HEK293 (cell line): ENCODE measurements around the gene RPN2.

ENCODE experiments used
- CTCF ChIA-PET: fragments of 350-600 bp; formaldehyde crosslinking; extraction: SDS; loops from one replicate; lab custom pipeline; 2021; ENCODE audit warnings: antibody characterized with exemption; lab: Yijun Ruan, JAX
- POLR2A ChIA-PET: fragments of 300-600 bp; formaldehyde crosslinking; extraction: SDS; loops from one replicate; lab custom pipeline; 2020; ENCODE audit warnings: antibody characterized with exemption, inconsistent platforms; lab: Yijun Ruan, JAX
- H3K27ac ChIP-seq: fragments of 200-500 bp; sonication (Bioruptor generic); 2 replicates; pipeline ENCODE4 v1.5.1; 2014; ENCODE audit warnings: low read depth, low read length, control low read depth, inconsistent platforms; ENCODE audit errors: extremely low read depth
- H3K36me3 ChIP-seq, 2 experiments: fragments of 200-500 bp in 1 of 2; sonication (Bioruptor generic) in 1 of 2; 1 replicate in 1 of 2; 2 replicates in 1 of 2; pipeline ENCODE4 v1.5.1; 2014 to 2017; ENCODE audit warnings: inconsistent platforms in 2 of 2, low read length in 2 of 2; ENCODE audit not compliant: control insufficient read depth in 2 of 2, insufficient read depth in 1 of 2
- H3K4me1 ChIP-seq: fragments of 200-500 bp; sonication (Bioruptor generic); 2 replicates; pipeline ENCODE4 v1.5.1; 2014; ENCODE audit warnings: mild to moderate bottlenecking, low read length, inconsistent platforms; ENCODE audit not compliant: control insufficient read depth, insufficient read depth
- H3K4me3 ChIP-seq: 2 replicates; pipeline ENCODE4 v1.5.1; 2011; ENCODE audit warnings: low read depth, mild to moderate bottlenecking, control low read depth, low read length, moderate library complexity
- H3K9me3 ChIP-seq: fragments of 200-500 bp; sonication (Bioruptor generic); 2 replicates; pipeline ENCODE4 v1.5.1; 2014; ENCODE audit warnings: low read depth, low read length, inconsistent platforms; ENCODE audit not compliant: control insufficient read depth, insufficient read depth
- HOXD13 ChIP-seq: sonication (generic); formaldehyde crosslinking; IDR thresholded peaks from 2 replicates; pipeline ENCODE4 v1.8.0; 2022; ENCODE audit warnings: missing genetic modification reagents, borderline replicate concordance
- KLF7 ChIP-seq: fragments of 450-650 bp; formaldehyde crosslinking; IDR thresholded peaks from 2 replicates; pipeline ENCODE4 v1.5.1; 2016; ENCODE audit warnings: missing biosample characterization, missing genetic modification characterization, borderline replicate concordance
- REPIN1 ChIP-seq: fragments of 450-650 bp; formaldehyde crosslinking; IDR thresholded peaks from 2 replicates; pipeline ENCODE4 v1.5.1; 2017; ENCODE audit warnings: missing biosample characterization, missing genetic modification characterization, low read depth
- TRIM28 ChIP-seq: IDR thresholded peaks from 2 replicates; pipeline ENCODE4 v1.6.1; 2011; ENCODE audit warnings: low read length, control low read depth, borderline replicate concordance
- ZBTB20 ChIP-seq: fragments of 450-650 bp; formaldehyde crosslinking; IDR thresholded peaks from 2 replicates; pipeline ENCODE4 v1.5.1; 2016; ENCODE audit warnings: missing biosample characterization, missing genetic modification characterization
- ZNF146 ChIP-seq: fragments of 450-650 bp; formaldehyde crosslinking; IDR thresholded peaks from 2 replicates; pipeline ENCODE4 v1.5.1; 2016; ENCODE audit warnings: missing biosample characterization, missing genetic modification characterization
- ZNF155 ChIP-seq: fragments of 450-650 bp; formaldehyde crosslinking; IDR thresholded peaks from 2 replicates; pipeline ENCODE4 v1.5.1; 2016; ENCODE audit warnings: missing biosample characterization, missing genetic modification characterization
- ZNF2 ChIP-seq: fragments of 450-650 bp; formaldehyde crosslinking; IDR thresholded peaks from 2 replicates; pipeline ENCODE4 v1.5.1; 2016; ENCODE audit warnings: missing biosample characterization, missing genetic modification characterization
- ZNF24 ChIP-seq: fragments of 450-650 bp; formaldehyde crosslinking; IDR thresholded peaks from 2 replicates; pipeline ENCODE4 v1.5.1; 2016; ENCODE audit warnings: missing biosample characterization, missing genetic modification characterization
- ZNF274 ChIP-seq, 2 experiments: fragments of 200-500 bp in 1 of 2; fragments of 450-650 bp in 1 of 2; sonication (Bioruptor generic) in 1 of 2; formaldehyde crosslinking in 1 of 2; IDR thresholded peaks; 2 replicates each; pipeline versions ENCODE4 v1.5.1 to v1.6.1; 2014 to 2016; ENCODE audit warnings: borderline replicate concordance in 1 of 2, inconsistent platforms in 1 of 2, low read length in 1 of 2, missing biosample characterization in 1 of 2, missing genetic modification characterization in 1 of 2
- ZNF610 ChIP-seq: fragments of 450-650 bp; formaldehyde crosslinking; IDR thresholded peaks from 2 replicates; pipeline ENCODE4 v1.5.1; 2016; ENCODE audit warnings: missing biosample characterization, missing genetic modification characterization, borderline replicate concordance
- ZNF624 ChIP-seq: fragments of 450-650 bp; formaldehyde crosslinking; IDR thresholded peaks from 2 replicates; pipeline ENCODE4 v1.5.1; 2017; ENCODE audit warnings: missing biosample characterization, missing genetic modification characterization
- ZNF768 ChIP-seq: fragments of 450-650 bp; formaldehyde crosslinking; IDR thresholded peaks from 2 replicates; pipeline ENCODE4 v1.5.1; 2018; ENCODE audit warnings: missing biosample characterization, mild to moderate bottlenecking, missing genetic modification characterization
- ZNF837 ChIP-seq: fragments of 450-650 bp; formaldehyde crosslinking; IDR thresholded peaks from 2 replicates; pipeline ENCODE4 v1.5.1; 2016; ENCODE audit warnings: missing biosample characterization, missing genetic modification characterization
- TF ChIP-seq, protein P1 (sequence below): fragments of 450-650 bp; formaldehyde crosslinking; conservative IDR thresholded peaks from 2 replicates; pipeline ENCODE4 v1.5.1; 2016; ENCODE audit warnings: low read depth, missing biosample characterization, missing genetic modification characterization
- TF ChIP-seq, protein P2 (sequence below): fragments of 450-650 bp; formaldehyde crosslinking; IDR thresholded peaks from 2 replicates; pipeline ENCODE4 v1.5.1; 2016; ENCODE audit warnings: missing biosample characterization, missing genetic modification characterization
- TF ChIP-seq, protein P3 (sequence below): fragments of 450-650 bp; formaldehyde crosslinking; IDR thresholded peaks from 2 replicates; pipeline ENCODE4 v1.5.1; 2016; ENCODE audit warnings: missing biosample characterization, missing genetic modification characterization, borderline replicate concordance
- TF ChIP-seq, protein P4 (sequence below): fragments of 450-650 bp; formaldehyde crosslinking; IDR thresholded peaks from 2 replicates; pipeline ENCODE4 v1.5.1; 2017; ENCODE audit warnings: missing biosample characterization, missing genetic modification characterization
- TF ChIP-seq, protein P5 (sequence below): fragments of 450-650 bp; formaldehyde crosslinking; IDR thresholded peaks from 2 replicates; pipeline ENCODE4 v1.5.1; 2016; ENCODE audit warnings: missing biosample characterization, missing genetic modification characterization, low read depth
- TF ChIP-seq, protein P6 (sequence below): fragments of 450-650 bp; formaldehyde crosslinking; IDR thresholded peaks from 2 replicates; pipeline ENCODE4 v1.5.1; 2016; ENCODE audit warnings: missing biosample characterization, missing genetic modification characterization, borderline replicate concordance

RPN2 gene

DNA sequence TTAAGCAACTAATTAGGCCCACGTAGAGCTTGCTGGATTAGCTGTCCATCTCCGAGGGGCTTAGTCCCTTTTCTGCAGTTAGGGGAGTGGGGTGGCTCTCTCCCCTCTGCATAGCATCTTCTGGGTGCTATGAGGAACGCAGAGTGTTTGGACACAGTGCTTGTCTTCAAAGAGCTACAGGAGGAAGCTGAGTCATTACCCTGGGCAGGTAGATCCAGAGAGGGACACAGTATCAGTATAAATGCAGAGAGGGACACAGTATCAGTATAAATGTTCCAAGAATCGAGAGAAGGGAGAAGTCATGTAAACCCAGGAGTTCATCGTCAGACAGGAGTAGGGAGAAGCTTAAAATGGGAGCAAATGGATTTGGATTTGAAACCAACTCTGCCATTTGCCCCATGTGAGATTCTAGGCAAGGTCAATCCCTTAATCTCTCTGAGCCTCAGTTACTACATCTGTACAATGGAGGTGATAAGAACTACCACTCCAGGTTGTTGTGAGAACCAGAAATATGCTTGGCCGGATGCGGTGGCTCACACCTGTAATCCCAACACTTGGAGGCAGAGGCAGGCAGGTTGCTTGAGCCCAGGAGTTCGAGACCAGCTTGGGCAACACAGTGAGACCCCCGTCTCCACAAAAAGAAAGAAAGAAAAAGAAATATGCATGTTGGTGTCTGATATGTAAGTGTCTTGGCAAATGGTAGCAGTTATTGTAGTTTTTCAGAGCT lies 88.0 kb downstream of the RPN2 start (continued):
- TF ChIP-seq, protein P1, sequence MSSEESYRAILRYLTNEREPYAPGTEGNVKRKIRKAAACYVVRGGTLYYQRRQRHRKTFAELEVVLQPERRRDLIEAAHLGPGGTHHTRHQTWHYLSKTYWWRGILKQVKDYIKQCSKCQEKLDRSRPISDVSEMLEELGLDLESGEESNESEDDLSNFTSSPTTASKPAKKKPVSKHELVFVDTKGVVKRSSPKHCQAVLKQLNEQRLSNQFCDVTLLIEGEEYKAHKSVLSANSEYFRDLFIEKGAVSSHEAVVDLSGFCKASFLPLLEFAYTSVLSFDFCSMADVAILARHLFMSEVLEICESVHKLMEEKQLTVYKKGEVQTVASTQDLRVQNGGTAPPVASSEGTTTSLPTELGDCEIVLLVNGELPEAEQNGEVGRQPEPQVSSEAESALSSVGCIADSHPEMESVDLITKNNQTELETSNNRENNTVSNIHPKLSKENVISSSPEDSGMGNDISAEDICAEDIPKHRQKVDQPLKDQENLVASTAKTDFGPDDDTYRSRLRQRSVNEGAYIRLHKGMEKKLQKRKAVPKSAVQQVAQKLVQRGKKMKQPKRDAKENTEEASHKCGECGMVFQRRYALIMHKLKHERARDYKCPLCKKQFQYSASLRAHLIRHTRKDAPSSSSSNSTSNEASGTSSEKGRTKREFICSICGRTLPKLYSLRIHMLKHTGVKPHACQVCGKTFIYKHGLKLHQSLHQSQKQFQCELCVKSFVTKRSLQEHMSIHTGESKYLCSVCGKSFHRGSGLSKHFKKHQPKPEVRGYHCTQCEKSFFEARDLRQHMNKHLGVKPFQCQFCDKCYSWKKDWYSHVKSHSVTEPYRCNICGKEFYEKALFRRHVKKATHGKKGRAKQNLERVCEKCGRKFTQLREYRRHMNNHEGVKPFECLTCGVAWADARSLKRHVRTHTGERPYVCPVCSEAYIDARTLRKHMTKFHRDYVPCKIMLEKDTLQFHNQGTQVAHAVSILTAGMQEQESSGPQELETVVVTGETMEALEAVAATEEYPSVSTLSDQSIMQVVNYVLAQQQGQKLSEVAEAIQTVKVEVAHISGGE (tag by site-specific recombination) = no peak
- no peak for TF ChIP-seq HOXD13
- no peak for TF ChIP-seq ZNF274 (IDR thresholded peaks at IDR 0.05; ENCODE audit: low read length)
- no peak for TF ChIP-seq ZNF274 (tag by site-specific recombination; IDR thresholded peaks at IDR 0.05; ENCODE audit: borderline replicate concordance)
- TF ChIP-seq TRIM28 = no peak

DNA sequence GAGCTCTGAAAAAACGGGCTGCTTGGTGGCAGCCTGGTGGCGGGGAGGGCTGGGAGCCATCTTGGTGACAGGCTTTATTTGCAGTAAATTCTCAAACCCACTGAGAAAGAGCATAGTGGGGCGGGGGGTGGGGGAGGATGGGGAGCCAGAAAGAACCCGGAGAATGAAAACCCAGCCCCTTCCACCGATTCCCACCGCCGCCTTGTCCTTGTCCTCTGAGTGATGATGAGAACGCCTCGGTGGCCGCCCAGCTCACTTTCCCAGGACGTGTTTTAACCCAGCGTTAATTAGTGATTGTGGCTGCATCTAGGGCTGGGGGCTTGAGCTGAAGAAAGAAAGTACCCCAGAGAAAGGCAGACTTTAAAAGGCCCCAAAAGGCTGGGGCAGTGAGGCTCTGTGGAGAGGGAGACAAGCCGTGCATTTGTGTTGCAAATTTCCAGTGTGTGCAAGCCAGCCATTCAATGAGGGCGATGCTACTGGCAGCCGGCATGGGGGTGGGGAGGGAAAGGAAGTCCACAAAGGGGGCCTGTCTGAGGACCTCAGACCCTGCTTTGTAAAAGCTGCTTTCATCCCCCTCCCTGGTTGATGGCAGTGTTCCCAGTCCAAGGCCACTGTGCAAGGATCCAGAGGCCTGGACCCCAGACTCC lies 88.7 kb downstream of the RPN2 start:
- H3K4me1 ChIP-seq = no peaks in the 10 kb centered on the region
- no peak overlapping the region for H3K27ac ChIP-seq
- H3K9me3 ChIP-seq = no peaks in the 10 kb centered on the region
- H3K36me3 ChIP-seq = no peaks in the 10 kb centered on the region
- ChIA-PET CTCF (interaction anchor here (0.7 to 6.7 kb wide), 5 partner anchors 117 to 265 kb away, joined by 3 to 125 read pairs (median 3); no protein-coding TSS in a partner anchor), POLR2A (no interaction called here)
- H3K4me3 ChIP-seq = no peak overlapping the region
- TF ChIP-seq KLF7 (no peak), ZNF837 (tag by site-specific recombination) (no peak), ZNF2 (no peak), ZBTB20 (tag by site-specific recombination) (no peak), ZNF610 (no peak), REPIN1 (tag by site-specific recombination) (no peak), ZNF146 (tag by site-specific recombination) (no peak), ZNF768 (tag by site-specific recombination) (no peak), ZNF624 (no peak), ZNF24 (tag by site-specific recombination) (no peak), ZNF155 (tag by site-specific recombination) (no peak)
- TF ChIP-seq, protein P2, sequence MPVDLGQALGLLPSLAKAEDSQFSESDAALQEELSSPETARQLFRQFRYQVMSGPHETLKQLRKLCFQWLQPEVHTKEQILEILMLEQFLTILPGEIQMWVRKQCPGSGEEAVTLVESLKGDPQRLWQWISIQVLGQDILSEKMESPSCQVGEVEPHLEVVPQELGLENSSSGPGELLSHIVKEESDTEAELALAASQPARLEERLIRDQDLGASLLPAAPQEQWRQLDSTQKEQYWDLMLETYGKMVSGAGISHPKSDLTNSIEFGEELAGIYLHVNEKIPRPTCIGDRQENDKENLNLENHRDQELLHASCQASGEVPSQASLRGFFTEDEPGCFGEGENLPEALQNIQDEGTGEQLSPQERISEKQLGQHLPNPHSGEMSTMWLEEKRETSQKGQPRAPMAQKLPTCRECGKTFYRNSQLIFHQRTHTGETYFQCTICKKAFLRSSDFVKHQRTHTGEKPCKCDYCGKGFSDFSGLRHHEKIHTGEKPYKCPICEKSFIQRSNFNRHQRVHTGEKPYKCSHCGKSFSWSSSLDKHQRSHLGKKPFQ (tag by site-specific recombination) = no peak
- TF ChIP-seq, protein P3, sequence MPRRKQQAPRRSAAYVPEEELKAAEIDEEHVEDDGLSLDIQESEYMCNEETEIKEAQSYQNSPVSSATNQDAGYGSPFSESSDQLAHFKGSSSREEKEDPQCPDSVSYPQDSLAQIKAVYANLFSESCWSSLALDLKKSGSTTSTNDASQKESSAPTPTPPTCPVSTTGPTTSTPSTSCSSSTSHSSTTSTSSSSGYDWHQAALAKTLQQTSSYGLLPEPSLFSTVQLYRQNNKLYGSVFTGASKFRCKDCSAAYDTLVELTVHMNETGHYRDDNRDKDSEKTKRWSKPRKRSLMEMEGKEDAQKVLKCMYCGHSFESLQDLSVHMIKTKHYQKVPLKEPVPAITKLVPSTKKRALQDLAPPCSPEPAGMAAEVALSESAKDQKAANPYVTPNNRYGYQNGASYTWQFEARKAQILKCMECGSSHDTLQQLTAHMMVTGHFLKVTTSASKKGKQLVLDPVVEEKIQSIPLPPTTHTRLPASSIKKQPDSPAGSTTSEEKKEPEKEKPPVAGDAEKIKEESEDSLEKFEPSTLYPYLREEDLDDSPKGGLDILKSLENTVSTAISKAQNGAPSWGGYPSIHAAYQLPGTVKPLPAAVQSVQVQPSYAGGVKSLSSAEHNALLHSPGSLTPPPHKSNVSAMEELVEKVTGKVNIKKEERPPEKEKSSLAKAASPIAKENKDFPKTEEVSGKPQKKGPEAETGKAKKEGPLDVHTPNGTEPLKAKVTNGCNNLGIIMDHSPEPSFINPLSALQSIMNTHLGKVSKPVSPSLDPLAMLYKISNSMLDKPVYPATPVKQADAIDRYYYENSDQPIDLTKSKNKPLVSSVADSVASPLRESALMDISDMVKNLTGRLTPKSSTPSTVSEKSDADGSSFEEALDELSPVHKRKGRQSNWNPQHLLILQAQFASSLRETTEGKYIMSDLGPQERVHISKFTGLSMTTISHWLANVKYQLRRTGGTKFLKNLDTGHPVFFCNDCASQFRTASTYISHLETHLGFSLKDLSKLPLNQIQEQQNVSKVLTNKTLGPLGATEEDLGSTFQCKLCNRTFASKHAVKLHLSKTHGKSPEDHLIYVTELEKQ = no peak
- TF ChIP-seq, protein P4, sequence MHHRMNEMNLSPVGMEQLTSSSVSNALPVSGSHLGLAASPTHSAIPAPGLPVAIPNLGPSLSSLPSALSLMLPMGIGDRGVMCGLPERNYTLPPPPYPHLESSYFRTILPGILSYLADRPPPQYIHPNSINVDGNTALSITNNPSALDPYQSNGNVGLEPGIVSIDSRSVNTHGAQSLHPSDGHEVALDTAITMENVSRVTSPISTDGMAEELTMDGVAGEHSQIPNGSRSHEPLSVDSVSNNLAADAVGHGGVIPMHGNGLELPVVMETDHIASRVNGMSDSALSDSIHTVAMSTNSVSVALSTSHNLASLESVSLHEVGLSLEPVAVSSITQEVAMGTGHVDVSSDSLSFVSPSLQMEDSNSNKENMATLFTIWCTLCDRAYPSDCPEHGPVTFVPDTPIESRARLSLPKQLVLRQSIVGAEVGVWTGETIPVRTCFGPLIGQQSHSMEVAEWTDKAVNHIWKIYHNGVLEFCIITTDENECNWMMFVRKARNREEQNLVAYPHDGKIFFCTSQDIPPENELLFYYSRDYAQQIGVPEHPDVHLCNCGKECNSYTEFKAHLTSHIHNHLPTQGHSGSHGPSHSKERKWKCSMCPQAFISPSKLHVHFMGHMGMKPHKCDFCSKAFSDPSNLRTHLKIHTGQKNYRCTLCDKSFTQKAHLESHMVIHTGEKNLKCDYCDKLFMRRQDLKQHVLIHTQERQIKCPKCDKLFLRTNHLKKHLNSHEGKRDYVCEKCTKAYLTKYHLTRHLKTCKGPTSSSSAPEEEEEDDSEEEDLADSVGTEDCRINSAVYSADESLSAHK (tag by site-specific recombination) = no peak
- TF ChIP-seq, protein P5, sequence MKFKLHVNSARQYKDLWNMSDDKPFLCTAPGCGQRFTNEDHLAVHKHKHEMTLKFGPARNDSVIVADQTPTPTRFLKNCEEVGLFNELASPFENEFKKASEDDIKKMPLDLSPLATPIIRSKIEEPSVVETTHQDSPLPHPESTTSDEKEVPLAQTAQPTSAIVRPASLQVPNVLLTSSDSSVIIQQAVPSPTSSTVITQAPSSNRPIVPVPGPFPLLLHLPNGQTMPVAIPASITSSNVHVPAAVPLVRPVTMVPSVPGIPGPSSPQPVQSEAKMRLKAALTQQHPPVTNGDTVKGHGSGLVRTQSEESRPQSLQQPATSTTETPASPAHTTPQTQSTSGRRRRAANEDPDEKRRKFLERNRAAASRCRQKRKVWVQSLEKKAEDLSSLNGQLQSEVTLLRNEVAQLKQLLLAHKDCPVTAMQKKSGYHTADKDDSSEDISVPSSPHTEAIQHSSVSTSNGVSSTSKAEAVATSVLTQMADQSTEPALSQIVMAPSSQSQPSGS (tag by site-specific recombination) = no peak
- TF ChIP-seq, protein P6, sequence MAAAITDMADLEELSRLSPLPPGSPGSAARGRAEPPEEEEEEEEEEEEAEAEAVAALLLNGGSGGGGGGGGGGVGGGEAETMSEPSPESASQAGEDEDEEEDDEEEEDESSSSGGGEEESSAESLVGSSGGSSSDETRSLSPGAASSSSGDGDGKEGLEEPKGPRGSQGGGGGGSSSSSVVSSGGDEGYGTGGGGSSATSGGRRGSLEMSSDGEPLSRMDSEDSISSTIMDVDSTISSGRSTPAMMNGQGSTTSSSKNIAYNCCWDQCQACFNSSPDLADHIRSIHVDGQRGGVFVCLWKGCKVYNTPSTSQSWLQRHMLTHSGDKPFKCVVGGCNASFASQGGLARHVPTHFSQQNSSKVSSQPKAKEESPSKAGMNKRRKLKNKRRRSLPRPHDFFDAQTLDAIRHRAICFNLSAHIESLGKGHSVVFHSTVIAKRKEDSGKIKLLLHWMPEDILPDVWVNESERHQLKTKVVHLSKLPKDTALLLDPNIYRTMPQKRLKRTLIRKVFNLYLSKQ (tag by site-specific recombination) = no peak
